Activated CD4-positive, alpha-beta T cell treated with anti-CD3 and anti-CD28 coated beads for 36 hours (primary cell): Measurements from ENCODE around the gene CAPSL. TPM values are rescaled to one million over a fixed set of nuclear protein-coding genes. Genes with fewer than 3 reads are reported as not detected.
A peak's percentile ranks its signal among the peaks of the same experiment; 100 is the strongest.
"Not testable (repeated sequence)": the region's sequence is repeated elsewhere in the genome, so short reads cannot be mapped to it uniquely, and the experiment has no call there.

ENCODE experiments used
- ATAC-seq: fragments of 200-7000 bp; cut with Tn5 transposase; one replicate; pipeline ENCODE4 v1.10.0; 2021; ENCODE audit warnings: mild to moderate bottlenecking, moderate library complexity
- CTCF ChIA-PET: fragments of 350-600 bp; sonication (Branson Sonifier 250); formaldehyde crosslinking; loops from one replicate; lab custom pipeline; 2021; ENCODE audit warnings: antibody characterized with exemption; lab: Charles Lee
- POLR2A ChIA-PET: fragments of 350-600 bp; sonication (Branson Sonifier 250); formaldehyde crosslinking; loops from one replicate; lab custom pipeline; 2021; ENCODE audit warnings: antibody characterized with exemption, inconsistent platforms; lab: Charles Lee
- DNase-seq: peaks from one replicate; pipeline ENCODE4 v3.0.0-alpha.2; 2020
- H3K27ac Mint-ChIP-seq: one replicate; pipeline ENCODE4 v1.8.0; 2021; ENCODE audit warnings: mixed read lengths
- H3K27me3 Mint-ChIP-seq: one replicate; pipeline ENCODE4 v1.8.0; 2021; ENCODE audit warnings: mixed read lengths
- H3K36me3 Mint-ChIP-seq: one replicate; pipeline ENCODE4 v1.8.0; 2021; ENCODE audit warnings: low read depth, mixed read lengths
- H3K4me1 Mint-ChIP-seq: one replicate; pipeline ENCODE4 v1.8.0; 2021; ENCODE audit warnings: mixed read lengths
- H3K4me3 Mint-ChIP-seq: one replicate; pipeline ENCODE4 v1.8.0; 2021; ENCODE audit warnings: mild to moderate bottlenecking, moderate library complexity, mixed read lengths
- H3K9me3 Mint-ChIP-seq: one replicate; pipeline ENCODE4 v1.8.0; 2021; ENCODE audit warnings: low read depth, mixed read lengths
- intact Hi-C, 2 experiments: fragments of 100-400 bp; cut with DNase I in 1 of 2; cut with micrococcal nuclease in 1 of 2; formaldehyde crosslinking; loops; one replicate each; pipeline versions ENCODE4 v1.14.2 to v1.15.1; 2022 to 2024; cut with DNase I, micrococcal nuclease
- total RNA-seq, 2 experiments: library from RNA; stranded (reverse); gene quantifications; one replicate each; pipeline ENCODE4 v1.2.3, GENCODE V29; 2021

Gene CAPSL
- total RNA-seq, 2 experiments from 2014 or later: 1.0 to 1.7 TPM

GRCh38 chr5:35859101-35859661 is 79.2 kb downstream of the CAPSL start:
- DNase-seq (no peak), ATAC-seq (peak; percentile 4)
- Mint-ChIP-seq H3K9me3 (no peaks in the 10 kb centered on the region), H3K4me3 (peak overlapping the region; percentile 89), H3K36me3 (peaks cover 95% of the 10 kb centered on the region), H3K4me1 (peaks cover 80% of the 10 kb centered on the region), H3K27ac (peak overlapping the region; percentile 95), H3K27me3 (no peaks in the 10 kb centered on the region)
- POLR2A ChIA-PET: interaction anchor here (0.6 to 7.5 kb wide), 16 partner anchors 21 to 238 kb away, joined by 3 to 64 read pairs (median 4); no protein-coding TSS in a partner anchor
- intact Hi-C loops: loop anchor here (2.0 to 5.0 kb wide), 2 partner anchors 26 to 1018 kb away; partner anchors contain the start of gene NIPBL (in 1 of the 2)
- CTCF ChIA-PET: interaction anchor here (0.6 to 8.6 kb wide), 19 partner anchors 8 to 1022 kb away, joined by 3 to 58 read pairs (median 4); no protein-coding TSS in a partner anchor

- ChIA-PET CTCF (interaction anchor here (0.9 to 8.6 kb wide), 12 partner anchors 12 to 79 kb away, joined by 3 to 58 read pairs (median 6); no protein-coding TSS in a partner anchor), POLR2A (interaction anchor here (0.7 to 7.5 kb wide), 8 partner anchors 19 to 72 kb away, joined by 3 to 64 read pairs (median 6); no protein-coding TSS in a partner anchor)
- intact Hi-C loops: loop anchor here (1.0 to 5.0 kb wide), 12 partner anchors 21 to 1020 kb away; partner anchors contain the start of gene NIPBL (in 1 of the 2)
- ATAC-seq (no peak), DNase-seq (no peak)
- Mint-ChIP-seq H3K27me3 (no peaks in the 10 kb centered on the region), H3K4me3 (peak overlapping the region; percentile 89), H3K4me1 (peaks cover 71% of the 10 kb centered on the region), H3K27ac (peak overlapping the region; percentile 99), H3K9me3 (no peaks in the 10 kb centered on the region), H3K36me3 (peaks cover 96% of the 10 kb centered on the region)
These were observed 80.7 kb downstream of the CAPSL start for GRCh38 chr5:35857606-35858205.

GRCh38 chr5:35856765-35857351 is 81.6 kb downstream of the CAPSL start, which contains the start of gene IL7R:
Gene IL7R (plus strand): TSS chr5:35856891. CDS start chr5:35856978, 87 bp downstream.
- CTCF ChIA-PET: interaction anchor here (0.8 to 8.6 kb wide), 10 partner anchors 19 to 78 kb away, joined by 3 to 58 read pairs (median 5); no protein-coding TSS in a partner anchor
- intact Hi-C loops: loop anchor here (1.0 to 5.0 kb wide), 11 partner anchors 21 to 1020 kb away; partner anchors contain the start of genes NIPBL (in 1 of the 2) and SPEF2 (in 1 of the 2)
- DNase-seq (no peak), ATAC-seq (peak; percentile 56)
- Mint-ChIP-seq H3K27me3 (no peaks in the 10 kb centered on the region), H3K36me3 (peaks cover 89% of the 10 kb centered on the region), H3K4me1 (peaks cover 69% of the 10 kb centered on the region), H3K4me3 (peak within 1 kb of the TSS; percentile 89), H3K9me3 (no peaks in the 10 kb centered on the region), H3K27ac (peak within 1 kb of the TSS; percentile 99)
- POLR2A ChIA-PET: interaction anchor here (0.6 to 7.5 kb wide), 10 partner anchors 18 to 185 kb away, joined by 3 to 64 read pairs (median 4); no protein-coding TSS in a partner anchor

GRCh38 chr5:35856186-35856764 is 82.1 kb downstream of the CAPSL start:
- Mint-ChIP-seq H3K36me3 (peaks cover 83% of the 10 kb centered on the region), H3K4me1 (peaks cover 69% of the 10 kb centered on the region), H3K27ac (peak overlapping the region; percentile 99), H3K4me3 (peak overlapping the region; percentile 89)
- DNase-seq, ATAC-seq, H3K9me3 Mint-ChIP-seq, H3K27me3 Mint-ChIP-seq: not testable (repeated sequence)
- CTCF ChIA-PET: interaction anchor here (0.8 to 8.6 kb wide), 11 partner anchors 18 to 78 kb away, joined by 3 to 58 read pairs (median 6); no protein-coding TSS in a partner anchor
- POLR2A ChIA-PET: interaction anchor here (0.6 to 7.5 kb wide), 12 partner anchors 18 to 185 kb away, joined by 3 to 64 read pairs (median 4); no protein-coding TSS in a partner anchor
- intact Hi-C loops: loop anchor here (1.0 to 5.0 kb wide), 2 partner anchors 239 to 1021 kb away; partner anchors contain the start of genes NIPBL (in 1 of the 2) and SPEF2 (in 1 of the 2)

GRCh38 chr5:35855187-35855586 is 83.2 kb downstream of the CAPSL start:
- peaks cover 70% of the 10 kb centered on the region for H3K4me1 Mint-ChIP-seq
- CTCF ChIA-PET: interaction anchor here (0.6 to 5.3 kb wide), 12 partner anchors 22 to 204 kb away, joined by 3 to 24 read pairs (median 3); no protein-coding TSS in a partner anchor
- H3K27ac Mint-ChIP-seq: peak overlapping the region; percentile 99
- peak overlapping the region; percentile 89 for H3K4me3 Mint-ChIP-seq
- DNase-seq: no peak
- intact Hi-C loops: loop anchor here in 1 of 2 experiments (5.0 kb wide), 1 partner anchor 1022 kb away; the partner anchor contains the start of gene NIPBL
- peaks cover 75% of the 10 kb centered on the region for H3K36me3 Mint-ChIP-seq
- no peaks in the 10 kb centered on the region for H3K9me3 Mint-ChIP-seq
- POLR2A ChIA-PET: interaction anchor here (0.6 to 7.5 kb wide), 8 partner anchors 14 to 71 kb away, joined by 3 to 64 read pairs (median 8); no protein-coding TSS in a partner anchor
- ATAC-seq: no peak
- H3K27me3 Mint-ChIP-seq: no peaks in the 10 kb centered on the region

Other genes with a start within 250 kb of the CAPSL start
- 100 to 1,000 TPM; 236 to 246 TPM for gene IL7R, start 81.7 kb downstream of the CAPSL start, total RNA-seq
- gene UGT3A1, start 52.8 kb upstream of the CAPSL start, total RNA-seq: not detected
- gene UGT3A2, start 128.3 kb upstream of the CAPSL start, total RNA-seq: not detected
- 10 to 100 TPM in 1 of 2 experiments, 1 to 10 TPM in 1; 9.3 to 10.2 TPM for gene LMBRD2, start 213.3 kb upstream of the CAPSL start, total RNA-seq
- gene SKP2, start 213.5 kb upstream of the CAPSL start, total RNA-seq: 10 to 100 TPM; 48.0 to 56.8 TPM